Trophoblast cell (in vitro differentiated cells and primary cell): ENCODE results near the gene STOM.

Experiments used
- DNase-seq, 2 donors: peaks; one replicate each; pipeline ENCODE4 v3.0.0-alpha.2; 2016
- H2AFZ ChIP-seq: 2 replicates; pipeline ENCODE4 v1.6.1; 2013; ENCODE audit warnings: low read length, moderate library complexity, mild to moderate bottlenecking; ENCODE audit not compliant: insufficient read depth, poor library complexity
- H2AK5ac ChIP-seq: 2 replicates; pipeline ENCODE4 v1.6.1; 2013; ENCODE audit warnings: mild to moderate bottlenecking, low read length
- H2BK120ac ChIP-seq: 2 replicates; pipeline ENCODE4 v1.6.1; 2013; ENCODE audit warnings: low read length, mild to moderate bottlenecking, moderate library complexity; ENCODE audit not compliant: insufficient read depth, poor library complexity
- H2BK12ac ChIP-seq: 2 replicates; pipeline ENCODE4 v1.6.1; 2013; ENCODE audit warnings: mild to moderate bottlenecking, low read length, moderate library complexity
- H2BK5ac ChIP-seq: 2 replicates; pipeline ENCODE4 v1.6.1; 2013; ENCODE audit warnings: low read length, low read depth, moderate library complexity, mild to moderate bottlenecking; ENCODE audit not compliant: poor library complexity
- H3K14ac ChIP-seq: 2 replicates; pipeline ENCODE4 v1.6.1; 2013; ENCODE audit warnings: mild to moderate bottlenecking, low read length
- H3K18ac ChIP-seq: 2 replicates; pipeline ENCODE4 v1.6.1; 2013; ENCODE audit warnings: mild to moderate bottlenecking, low read length
- H3K23ac ChIP-seq: 2 replicates; pipeline ENCODE4 v1.6.1; 2013; ENCODE audit warnings: low read length
- H3K27ac ChIP-seq: 2 replicates; pipeline ENCODE4 v1.5.1; 2013; ENCODE audit warnings: low read depth, mild to moderate bottlenecking, inconsistent platforms, low read length, moderate library complexity
- H3K27me3 ChIP-seq: 2 replicates; pipeline ENCODE4 v1.6.1; 2013; ENCODE audit warnings: inconsistent platforms, mild to moderate bottlenecking, low read length, moderate library complexity; ENCODE audit not compliant: insufficient read depth
- H3K36me3 ChIP-seq, 2 experiments: 1 replicate in 1 of 2; 2 replicates in 1 of 2; pipeline ENCODE4 v1.6.1; 2013; ENCODE audit warnings: low read length in 2 of 2, mild to moderate bottlenecking in 2 of 2, moderate library complexity in 1 of 2; ENCODE audit not compliant: insufficient read depth in 2 of 2, control insufficient read depth in 1 of 2
- H3K4ac ChIP-seq: 2 replicates; pipeline ENCODE4 v1.6.1; 2013; ENCODE audit warnings: low read depth, mild to moderate bottlenecking, low read length, moderate library complexity
- H3K4me1 ChIP-seq, 2 experiments: 1 replicate in 1 of 2; 2 replicates in 1 of 2; pipeline ENCODE4 v1.6.1; 2013; ENCODE audit warnings: low read length in 2 of 2, mild to moderate bottlenecking in 2 of 2, moderate library complexity in 1 of 2; ENCODE audit not compliant: insufficient read depth in 2 of 2, control insufficient read depth in 1 of 2
- H3K4me2 ChIP-seq: 2 replicates; pipeline ENCODE4 v1.6.1; 2013; ENCODE audit warnings: inconsistent platforms, mild to moderate bottlenecking, low read length, moderate library complexity
- H3K4me3 ChIP-seq: 2 replicates; pipeline ENCODE4 v1.5.1; 2013; ENCODE audit warnings: mild to moderate bottlenecking, low read depth, low read length, inconsistent platforms
- H3K79me1 ChIP-seq: one replicate; pipeline ENCODE4 v1.6.1; 2013; ENCODE audit warnings: low read length
- H3K79me2 ChIP-seq: 2 replicates; pipeline ENCODE4 v1.6.1; 2013; ENCODE audit warnings: low read length, mild to moderate bottlenecking; ENCODE audit not compliant: control insufficient read depth, insufficient read depth, poor library complexity
- H3K9ac ChIP-seq: 2 replicates; pipeline ENCODE4 v1.6.1; 2013; ENCODE audit warnings: mild to moderate bottlenecking, low read length
- H3K9me3 ChIP-seq: 2 replicates; pipeline ENCODE4 v1.6.1; 2013; ENCODE audit warnings: low read depth, mild to moderate bottlenecking, control low read depth, inconsistent platforms, low read length; ENCODE audit not compliant: insufficient read depth
- H4K12ac ChIP-seq: 2 replicates; pipeline ENCODE4 v1.6.1; 2013; ENCODE audit warnings: low read depth, mild to moderate bottlenecking, low read length, moderate library complexity
- H4K8ac ChIP-seq: 2 replicates; pipeline ENCODE4 v1.6.1; 2013; ENCODE audit warnings: low read depth, mild to moderate bottlenecking, low read length, moderate library complexity
- H4K91ac ChIP-seq: one replicate; pipeline ENCODE4 v1.6.1; 2013; ENCODE audit warnings: low read depth, mild to moderate bottlenecking, low read length, moderate library complexity
- WGBS: extraction: QIAGEN DNeasy Blood & Tissue Kit; methylation state at CpG from one replicate; pipeline ENCODE4 v1.1.7; 2013; ENCODE audit warnings: missing lambda C conversion rate; ENCODE audit not compliant: insufficient read length, insufficient coverage; ENCODE audit errors: extremely low coverage; 5-methylcytosine and 5-hydroxymethylcytosine counted together

The STOM gene

DNA sequence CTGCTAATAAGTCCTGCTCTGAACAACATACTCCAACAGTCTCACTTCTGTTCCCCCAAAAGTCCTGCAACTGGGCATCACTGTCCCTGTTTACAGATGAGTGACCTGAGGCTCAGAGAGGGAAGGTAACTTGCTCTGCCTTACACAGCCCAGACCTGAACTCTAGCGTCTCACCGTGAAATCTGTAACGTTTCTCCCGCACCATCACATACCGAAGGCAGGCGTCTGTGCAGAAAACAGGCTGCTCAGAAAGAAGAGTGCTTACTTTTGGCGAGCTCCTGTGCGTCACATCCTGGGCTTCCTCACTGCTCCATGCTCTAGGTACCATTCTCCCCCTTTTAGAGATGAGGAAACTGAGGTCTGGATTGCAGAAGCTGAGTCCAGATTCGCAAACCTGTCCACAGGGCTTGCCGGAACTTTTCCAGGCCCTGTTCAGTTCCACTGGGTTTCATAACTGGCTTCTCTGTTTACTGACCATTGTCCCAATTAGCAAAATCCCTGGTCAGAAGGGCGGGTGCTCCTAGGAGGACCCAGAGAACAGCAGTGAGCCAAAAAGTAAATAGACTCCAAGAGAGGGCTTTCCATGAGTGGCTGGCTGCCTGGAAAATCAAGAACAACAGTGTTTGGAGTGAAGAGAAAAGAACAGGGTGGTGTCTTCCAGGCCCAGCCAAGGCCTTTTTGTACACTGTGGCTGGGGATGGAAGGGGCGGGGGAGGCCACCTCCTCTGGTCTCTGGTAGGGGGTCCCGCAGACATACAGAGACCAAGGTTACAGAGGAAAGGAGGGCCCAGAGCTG is 75.0 kb downstream of the STOM start:
- Histone ChIP-seq H3K4me3 (no peak overlapping the region), H2BK120ac (no peak overlapping the region), H3K79me2 (peaks cover under 1% of the 10 kb centered on the region), H2BK12ac (no peak overlapping the region), H3K18ac (no peak overlapping the region), H4K12ac (no peak overlapping the region), H3K27ac (no peak overlapping the region), H2AFZ (no peak overlapping the region), H4K91ac (no peak overlapping the region), H3K79me1 (peaks cover 5% of the 10 kb centered on the region), H3K9ac (no peak overlapping the region), H3K4me1 (peaks cover 3 to 9% of the 10 kb centered on the region in 2 experiments), H3K27me3 (no peaks in the 10 kb centered on the region), H3K36me3 (peaks cover 6 to 12% of the 10 kb centered on the region in 2 experiments), H2BK5ac (no peak overlapping the region), H3K23ac (no peak overlapping the region), H4K8ac (no peak overlapping the region), H3K14ac (no peak overlapping the region), H3K9me3 (no peaks in the 10 kb centered on the region), H3K4ac (no peak overlapping the region), H3K4me2 (no peak overlapping the region), H2AK5ac (no peak overlapping the region)
- DNase-seq = no peak
- no CpG with 5 or more reads among the region's 13 CpGs for WGBS

GRCh38 chr9:121294151-121294743 is 75.8 kb downstream of the STOM start:
- no peak overlapping the region for H2AFZ ChIP-seq
- no peak overlapping the region for H2BK120ac ChIP-seq
- H3K18ac ChIP-seq = no peak overlapping the region
- H4K91ac ChIP-seq = no peak overlapping the region
- no peak overlapping the region for H3K14ac ChIP-seq
- DNase-seq = no peak
- peaks cover 7% of the 10 kb centered on the region for H3K79me1 ChIP-seq
- no peaks in the 10 kb centered on the region for H3K27me3 ChIP-seq
- no peak overlapping the region for H3K9ac ChIP-seq
- H2AK5ac ChIP-seq = no peak overlapping the region
- no peak overlapping the region for H3K23ac ChIP-seq
- no peak overlapping the region for H3K27ac ChIP-seq
- no peak overlapping the region for H3K4me2 ChIP-seq
- no peak overlapping the region for H4K8ac ChIP-seq
- H3K4me1 ChIP-seq = peaks cover 8 to 13% of the 10 kb centered on the region in 2 experiments
- no peak overlapping the region for H2BK5ac ChIP-seq
- H3K4me3 ChIP-seq = no peak overlapping the region
- H3K4ac ChIP-seq = no peak overlapping the region
- H3K79me2 ChIP-seq = peaks cover 2% of the 10 kb centered on the region
- H2BK12ac ChIP-seq = no peak overlapping the region
- H4K12ac ChIP-seq = no peak overlapping the region
- H3K36me3 ChIP-seq = peaks cover 6 to 12% of the 10 kb centered on the region in 2 experiments
- WGBS = no CpG with 5 or more reads among the region's 6 CpGs
- H3K9me3 ChIP-seq = no peaks in the 10 kb centered on the region

DNA sequence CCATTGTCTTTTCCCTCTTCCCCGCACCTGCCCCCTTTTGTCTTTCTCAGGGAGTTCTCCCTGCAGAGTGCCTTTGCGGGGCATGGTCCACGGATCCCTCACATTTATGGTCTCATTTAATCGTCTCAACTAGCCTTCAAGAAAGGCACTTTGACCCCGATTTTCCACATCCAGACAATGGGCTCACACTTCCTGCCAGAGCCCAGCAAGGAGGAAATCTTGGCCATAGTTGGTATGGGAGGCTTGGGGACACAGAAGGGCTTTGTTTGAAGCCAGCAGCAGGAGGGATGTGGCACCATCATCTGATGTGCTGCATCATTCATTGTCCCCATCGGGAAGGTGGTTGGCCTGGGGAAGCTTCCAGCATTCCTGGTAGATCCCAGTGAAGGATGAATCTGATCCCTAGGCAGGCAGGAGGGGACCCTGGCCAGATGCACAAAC is 77.2 kb downstream of the STOM start:
- H3K4me3 ChIP-seq = no peak overlapping the region
- no peak overlapping the region for H2BK12ac ChIP-seq
- H3K23ac ChIP-seq = no peak overlapping the region
- H3K4ac ChIP-seq = no peak overlapping the region
- H2AK5ac ChIP-seq = no peak overlapping the region
- peaks cover 19 to 25% of the 10 kb centered on the region in 2 experiments for H3K4me1 ChIP-seq
- no peak overlapping the region for H3K14ac ChIP-seq
- DNase-seq = no peak
- H3K9me3 ChIP-seq = no peaks in the 10 kb centered on the region
- H3K79me1 ChIP-seq = peaks cover 18% of the 10 kb centered on the region
- H3K9ac ChIP-seq = no peak overlapping the region
- H3K4me2 ChIP-seq = no peak overlapping the region
- no peak overlapping the region for H2BK120ac ChIP-seq
- H2AFZ ChIP-seq = no peak overlapping the region
- no peak overlapping the region for H3K18ac ChIP-seq
- H3K36me3 ChIP-seq = peaks cover 8 to 12% of the 10 kb centered on the region in 2 experiments
- WGBS = no CpG with 5 or more reads among the region's 6 CpGs
- H4K91ac ChIP-seq = no peak overlapping the region
- H4K12ac ChIP-seq = no peak overlapping the region
- H3K27me3 ChIP-seq = no peaks in the 10 kb centered on the region
- no peak overlapping the region for H2BK5ac ChIP-seq
- H3K79me2 ChIP-seq = peaks cover 4% of the 10 kb centered on the region
- H4K8ac ChIP-seq = no peak overlapping the region
- no peak overlapping the region for H3K27ac ChIP-seq

- Histone ChIP-seq H2BK120ac (no peak overlapping the region), H3K79me2 (peaks cover 4% of the 10 kb centered on the region), H4K91ac (no peak overlapping the region), H3K14ac (no peak overlapping the region), H2BK5ac (no peak overlapping the region), H4K12ac (no peak overlapping the region), H3K79me1 (peaks cover 23% of the 10 kb centered on the region), H3K4me2 (no peak overlapping the region), H2AFZ (no peak overlapping the region), H3K4ac (no peak overlapping the region), H4K8ac (no peak overlapping the region), H3K9me3 (no peaks in the 10 kb centered on the region), H3K23ac (no peak overlapping the region), H3K27me3 (no peaks in the 10 kb centered on the region), H2BK12ac (no peak overlapping the region), H3K36me3 (peaks cover 8 to 12% of the 10 kb centered on the region in 2 experiments), H3K9ac (no peak overlapping the region), H3K4me3 (no peak overlapping the region), H3K18ac (no peak overlapping the region), H2AK5ac (no peak overlapping the region), H3K4me1 (peaks cover 25 to 30% of the 10 kb centered on the region in 2 experiments), H3K27ac (no peak overlapping the region)
- DNase-seq = no peak
- WGBS = no CpG with 5 or more reads among the region's 1 CpG
These were observed 78.0 kb downstream of the STOM start for GRCh38 chr9:121292051-121292450.
